ENCODE measurements around the gene ESRP2. TPM values are rescaled to one million over a fixed set of nuclear protein-coding genes. Genes with fewer than 3 reads are reported as not detected.

The ESRP2 gene
- total and polyA plus RNA-seq, 8 donors = 19.8 to 184 (median 35.9) TPM

GRCh38 chr16:68186877-68187276 is 49.0 kb downstream of the ESRP2 start:
- intact Hi-C loops (cut with DNase I; ENCODE audit: low total_unique reads) = no loop called here
- 92 to 100% (median 98%) methylated on average over 7 of the region's 7 CpGs for WGBS, 5 donors
- DNase-seq = no peak
- Histone ChIP-seq H3K9me3 (no peaks in the 10 kb centered on the region), H3K27me3 (no peaks in the 10 kb centered on the region), H3K36me3 (peaks cover 39 to 97% (median 89%) of the 10 kb centered on the region in 4 donors), H3K4me1 (no peaks in the 10 kb centered on the region), H3K27ac (no peak overlapping the region), H3K4me3 (no peak overlapping the region)
- TF ChIP-seq, protein P1, sequence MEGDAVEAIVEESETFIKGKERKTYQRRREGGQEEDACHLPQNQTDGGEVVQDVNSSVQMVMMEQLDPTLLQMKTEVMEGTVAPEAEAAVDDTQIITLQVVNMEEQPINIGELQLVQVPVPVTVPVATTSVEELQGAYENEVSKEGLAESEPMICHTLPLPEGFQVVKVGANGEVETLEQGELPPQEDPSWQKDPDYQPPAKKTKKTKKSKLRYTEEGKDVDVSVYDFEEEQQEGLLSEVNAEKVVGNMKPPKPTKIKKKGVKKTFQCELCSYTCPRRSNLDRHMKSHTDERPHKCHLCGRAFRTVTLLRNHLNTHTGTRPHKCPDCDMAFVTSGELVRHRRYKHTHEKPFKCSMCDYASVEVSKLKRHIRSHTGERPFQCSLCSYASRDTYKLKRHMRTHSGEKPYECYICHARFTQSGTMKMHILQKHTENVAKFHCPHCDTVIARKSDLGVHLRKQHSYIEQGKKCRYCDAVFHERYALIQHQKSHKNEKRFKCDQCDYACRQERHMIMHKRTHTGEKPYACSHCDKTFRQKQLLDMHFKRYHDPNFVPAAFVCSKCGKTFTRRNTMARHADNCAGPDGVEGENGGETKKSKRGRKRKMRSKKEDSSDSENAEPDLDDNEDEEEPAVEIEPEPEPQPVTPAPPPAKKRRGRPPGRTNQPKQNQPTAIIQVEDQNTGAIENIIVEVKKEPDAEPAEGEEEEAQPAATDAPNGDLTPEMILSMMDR (IDR thresholded peaks at IDR 0.05) = no peak
- TF ChIP-seq POLR2AphosphoS5 (IDR thresholded peaks at IDR 0.05) (no peak), POLR2A (IDR thresholded peaks at IDR 0.05) (no peak), EP300 (IDR thresholded peaks at IDR 0.05) (no peak)

GRCh38 chr16:68183046-68183445 is 52.9 kb downstream of the ESRP2 start:
- TF ChIP-seq POLR2AphosphoS5 (IDR thresholded peaks at IDR 0.05) (no peak), EP300 (IDR thresholded peaks at IDR 0.05) (no peak), POLR2A (IDR thresholded peaks at IDR 0.05) (no peak)
- TF ChIP-seq, protein P1 (IDR thresholded peaks at IDR 0.05) = no peak
- peaks cover 27 to 95% (median 90%) of the 10 kb centered on the region in 4 donors for H3K36me3 ChIP-seq
- no peak overlapping the region for H3K27ac ChIP-seq
- intact Hi-C loops (cut with DNase I; ENCODE audit: low total_unique reads) = no loop called here
- H3K9me3 ChIP-seq = no peaks in the 10 kb centered on the region
- H3K27me3 ChIP-seq = no peaks in the 10 kb centered on the region
- WGBS, 5 donors = 79 to 86% (median 81%) methylated on average over 3 of the region's 3 CpGs
- no peaks in the 10 kb centered on the region for H3K4me1 ChIP-seq
- DNase-seq = no peak
- no peak overlapping the region for H3K4me3 ChIP-seq

DNA sequence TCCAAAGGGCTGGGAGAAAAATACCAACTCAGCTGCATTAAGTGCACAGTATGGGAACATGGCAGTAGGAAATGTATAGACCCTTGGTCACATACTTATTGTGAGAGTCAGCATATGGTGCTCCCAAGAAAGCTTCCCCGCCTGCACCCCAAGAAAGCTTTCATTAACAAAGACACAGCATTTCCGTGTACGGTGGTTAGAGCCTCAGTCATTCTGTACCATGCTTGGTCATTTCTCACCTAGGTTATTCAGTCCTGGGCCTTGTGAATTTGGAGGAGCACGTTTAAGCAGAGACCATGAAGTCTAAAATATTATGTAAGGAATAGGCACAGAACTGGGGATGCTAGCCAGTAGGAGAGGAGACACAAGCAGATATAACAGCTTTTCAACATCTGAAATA is 56.1 kb downstream of the ESRP2 start:
- Histone ChIP-seq H3K27me3 (no peaks in the 10 kb centered on the region), H3K4me1 (no peaks in the 10 kb centered on the region), H3K36me3 (peaks cover 11 to 87% (median 82%) of the 10 kb centered on the region in 4 donors), H3K27ac (no peak overlapping the region), H3K4me3 (no peak overlapping the region), H3K9me3 (no peaks in the 10 kb centered on the region)
- no peak for TF ChIP-seq POLR2A (IDR thresholded peaks at IDR 0.05)
- no peak for TF ChIP-seq EP300 (IDR thresholded peaks at IDR 0.05)
- TF ChIP-seq POLR2AphosphoS5 (IDR thresholded peaks at IDR 0.05) = no peak
- TF ChIP-seq, protein P1 (IDR thresholded peaks at IDR 0.05) = no peak
- WGBS, 5 donors = 83 to 93% (median 87%) methylated on average over 4 of the region's 4 CpGs
- intact Hi-C loops (cut with DNase I; ENCODE audit: low total_unique reads) = no loop called here
- DNase-seq = no peak

DNA sequence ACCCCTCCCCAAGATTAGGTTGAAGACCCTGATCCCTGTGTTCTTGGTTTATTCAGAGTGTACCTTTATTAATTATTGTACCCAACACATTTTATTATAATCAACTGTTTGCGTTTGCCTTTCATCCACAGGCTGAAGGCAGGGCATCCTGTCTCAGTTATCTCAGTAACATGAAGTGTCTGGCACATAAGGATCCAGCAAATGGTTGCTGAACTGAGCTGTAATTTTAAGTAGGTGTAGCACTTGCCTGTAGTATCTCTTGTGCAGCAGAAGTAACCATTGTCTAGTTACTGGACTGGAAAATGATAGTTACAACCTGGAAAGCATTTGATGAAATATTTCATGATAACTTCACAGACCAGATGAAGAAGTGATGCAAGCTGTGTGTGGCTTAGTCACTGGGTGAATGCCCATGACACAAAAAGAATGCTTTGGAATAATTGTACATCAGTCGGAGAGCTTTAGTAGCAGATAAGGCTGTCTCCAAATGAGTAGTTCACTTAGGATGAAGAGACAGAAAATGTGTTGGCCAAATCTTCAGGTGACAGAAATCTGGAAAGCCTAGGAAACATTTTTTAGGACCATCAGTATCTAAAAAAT is 56.6 kb downstream of the ESRP2 start:
- intact Hi-C loops (cut with DNase I; ENCODE audit: low total_unique reads) = no loop called here
- DNase-seq = no peak
- Histone ChIP-seq H3K27me3 (no peaks in the 10 kb centered on the region), H3K27ac (no peak overlapping the region), H3K4me3 (no peak overlapping the region), H3K4me1 (no peaks in the 10 kb centered on the region), H3K36me3 (peaks cover 12 to 87% (median 81%) of the 10 kb centered on the region in 4 donors), H3K9me3 (no peaks in the 10 kb centered on the region)
- 86 to 96% (median 94%) methylated on average over 2 of the region's 2 CpGs for WGBS, 5 donors
- TF ChIP-seq, protein P1 (IDR thresholded peaks at IDR 0.05) = no peak
- TF ChIP-seq EP300 (IDR thresholded peaks at IDR 0.05) = no peak
- no peak for TF ChIP-seq POLR2A (IDR thresholded peaks at IDR 0.05)
- no peak for TF ChIP-seq POLR2AphosphoS5 (IDR thresholded peaks at IDR 0.05)

Small RNA genes within 50 kb of the gene (small RNA-seq; reads per million reads assigned to genes)
- 0 reads per million in 4 donors for gene RF00554
- gene RNU6-1262P = 0 reads per million in 4 donors

Other genes with a start within 250 kb of the ESRP2 start
- 1 to 10 TPM in 3 of 5 donors, not detected in 2; 2.4 to 5.2 (median 3.1) TPM for gene DPEP2, start 236.6 kb downstream of the ESRP2 start, total RNA-seq
- gene DPEP2, start 236.6 kb downstream of the ESRP2 start, polyA plus RNA-seq = under 1 TPM; 0.61 to 0.95 (median 0.75) TPM
- gene DPEP2NB, start 220.2 kb downstream of the ESRP2 start, total RNA-seq = not detected
- not detected for gene DPEP2NB, start 220.2 kb downstream of the ESRP2 start, polyA plus RNA-seq
- gene DDX28, start 212.9 kb downstream of the ESRP2 start, total RNA-seq = 1 to 10 TPM in 3 of 5 donors, not detected in 2; 4.6 to 8.9 (median 7.3) TPM
- 1 to 10 TPM; 6.3 to 9.7 (median 7.3) TPM for gene DDX28, start 212.9 kb downstream of the ESRP2 start, polyA plus RNA-seq
- gene DUS2, start 212.8 kb downstream of the ESRP2 start, total RNA-seq = 10 to 100 TPM in 4 of 5 donors, under 1 TPM in 1; 0.45 to 27.5 (median 15.2) TPM
- 1 to 10 TPM; 4.3 to 9.5 (median 5.0) TPM for gene DUS2, start 212.8 kb downstream of the ESRP2 start, polyA plus RNA-seq
- gene NFATC3, start 150.8 kb downstream of the ESRP2 start, total RNA-seq = 100 to 1,000 TPM in 2 of 5 donors, 10 to 100 TPM in 3; 20.1 to 385 (median 23.9) TPM
- gene NFATC3, start 150.8 kb downstream of the ESRP2 start, polyA plus RNA-seq = 1 to 10 TPM; 5.5 to 5.8 (median 5.6) TPM
- gene PLA2G15, start 9.2 kb upstream of the ESRP2 start, total RNA-seq = 10 to 100 TPM in 2 of 5 donors, 1 to 10 TPM in 3; 3.5 to 16.5 (median 9.8) TPM
- gene PLA2G15, start 9.2 kb upstream of the ESRP2 start, polyA plus RNA-seq = 1 to 10 TPM; 4.4 to 6.0 (median 5.8) TPM
- 10 to 100 TPM; 11.9 to 66.1 (median 17.2) TPM for gene SLC7A6, start 28.4 kb upstream of the ESRP2 start, total RNA-seq
- 1 to 10 TPM; 2.9 to 6.0 (median 4.2) TPM for gene SLC7A6, start 28.4 kb upstream of the ESRP2 start, polyA plus RNA-seq
- 10 to 100 TPM; 12.3 to 41.4 (median 16.7) TPM for gene SLC7A6OS, start 74.8 kb upstream of the ESRP2 start, total RNA-seq
- gene SLC7A6OS, start 74.8 kb upstream of the ESRP2 start, polyA plus RNA-seq = 1 to 10 TPM; 4.7 to 5.7 (median 5.7) TPM
- gene PRMT7, start 74.9 kb upstream of the ESRP2 start, total RNA-seq = 10 to 100 TPM; 24.9 to 88.8 (median 48.3) TPM
- gene PRMT7, start 74.9 kb upstream of the ESRP2 start, polyA plus RNA-seq = 10 to 100 TPM; 22.4 to 30.2 (median 28.6) TPM
- 100 to 1,000 TPM in 1 of 5 donors, 10 to 100 TPM in 4; 34.3 to 110 (median 76.3) TPM for gene SMPD3, start 212.4 kb upstream of the ESRP2 start, total RNA-seq
- gene SMPD3, start 212.4 kb upstream of the ESRP2 start, polyA plus RNA-seq = 1 to 10 TPM; 1.7 to 7.6 (median 3.2) TPM

Data from stomach (tissue), 9 donors.